Astrocyte (in vitro differentiated cells and primary cell): ENCODE measurements around the gene SPG11.

Experiments
- EZH2 ChIP-seq: IDR thresholded peaks from 2 replicates; pipeline ENCODE4 v1.6.1; 2012; ENCODE audit warnings: mild to moderate bottlenecking, low read length, inconsistent platforms; ENCODE audit not compliant: insufficient read depth
- TF ChIP-seq, protein P1 (sequence below): IDR thresholded peaks from 2 replicates; pipeline ENCODE4 v1.5.1; 2011; ENCODE audit warnings: low read depth, mild to moderate bottlenecking, inconsistent platforms, low read length, moderate library complexity; ENCODE audit not compliant: insufficient read depth

DNA sequence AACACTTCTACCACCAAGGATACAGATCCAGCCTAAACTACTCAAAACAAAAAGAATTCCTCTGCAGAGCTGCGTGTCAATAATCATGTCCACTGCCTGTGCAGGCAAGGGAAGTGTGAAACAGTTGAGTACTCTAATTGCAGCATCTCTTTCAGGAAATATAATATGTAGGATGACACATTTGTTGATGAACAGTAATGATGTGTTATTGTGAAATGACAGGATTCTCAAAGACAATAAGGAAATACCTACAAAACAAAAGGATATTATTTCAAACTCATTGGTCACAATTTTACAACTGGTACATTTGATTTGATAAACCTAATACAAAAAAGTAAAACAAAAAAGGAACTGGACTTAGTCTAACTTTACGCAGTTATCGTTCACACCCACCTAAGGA, 4.4 kb downstream of the SPG11 start:
- TF ChIP-seq, protein P1, sequence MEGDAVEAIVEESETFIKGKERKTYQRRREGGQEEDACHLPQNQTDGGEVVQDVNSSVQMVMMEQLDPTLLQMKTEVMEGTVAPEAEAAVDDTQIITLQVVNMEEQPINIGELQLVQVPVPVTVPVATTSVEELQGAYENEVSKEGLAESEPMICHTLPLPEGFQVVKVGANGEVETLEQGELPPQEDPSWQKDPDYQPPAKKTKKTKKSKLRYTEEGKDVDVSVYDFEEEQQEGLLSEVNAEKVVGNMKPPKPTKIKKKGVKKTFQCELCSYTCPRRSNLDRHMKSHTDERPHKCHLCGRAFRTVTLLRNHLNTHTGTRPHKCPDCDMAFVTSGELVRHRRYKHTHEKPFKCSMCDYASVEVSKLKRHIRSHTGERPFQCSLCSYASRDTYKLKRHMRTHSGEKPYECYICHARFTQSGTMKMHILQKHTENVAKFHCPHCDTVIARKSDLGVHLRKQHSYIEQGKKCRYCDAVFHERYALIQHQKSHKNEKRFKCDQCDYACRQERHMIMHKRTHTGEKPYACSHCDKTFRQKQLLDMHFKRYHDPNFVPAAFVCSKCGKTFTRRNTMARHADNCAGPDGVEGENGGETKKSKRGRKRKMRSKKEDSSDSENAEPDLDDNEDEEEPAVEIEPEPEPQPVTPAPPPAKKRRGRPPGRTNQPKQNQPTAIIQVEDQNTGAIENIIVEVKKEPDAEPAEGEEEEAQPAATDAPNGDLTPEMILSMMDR = no peak
- no peak for TF ChIP-seq EZH2
